ENCODE results near the gene TOP2A. TPM values are rescaled to one million over a fixed set of nuclear protein-coding genes. Genes with fewer than 3 reads are reported as not detected.

TOP2A gene
- total and polyA plus RNA-seq, 9 of the 15 experiments (the other 6 are each of a cell fraction or from before 2014, with no cell fraction given), result 133 to 347 (median 259) TPM

GRCh38 chr17:40437095-40437732, 19.5 kb upstream of the TOP2A start (continued):
- TF ChIP-seq E2F4 (CRISPR knock-in tag; IDR thresholded peaks at IDR 0.05; ENCODE audit: low read depth) (no peak), POLR2G (IDR thresholded peaks at IDR 0.05; ENCODE audit: low read depth, low read length) (no peak), ESRRB (CRISPR knock-in tag; IDR thresholded peaks at IDR 0.05; ENCODE audit: borderline replicate concordance) (no peak), TCF3 (CRISPR knock-in tag; IDR thresholded peaks at IDR 0.05) (peak; percentile 25; the same call in 1 of the 2 replicates), MTF1 (CRISPR knock-in tag; IDR thresholded peaks at IDR 0.05; ENCODE audit: borderline replicate concordance) (no peak), ZNF707 (CRISPR knock-in tag; conservative IDR thresholded peaks at IDR 0.05) (no peak), NFIC (IDR thresholded peaks at IDR 0.05) (peak; percentile 89), TRIM28 (IDR thresholded peaks at IDR 0.05) (no peak), ZKSCAN8 (CRISPR knock-in tag; IDR thresholded peaks at IDR 0.05) (peak; percentile 67; the same call in 1 of the 2 replicates), DEAF1 (CRISPR knock-in tag; IDR thresholded peaks at IDR 0.05) (no peak), CSDE1 (IDR thresholded peaks at IDR 0.05) (no peak), ZNF586 (CRISPR knock-in tag; conservative IDR thresholded peaks at IDR 0.05) (no peak), MAFG (tag; conservative IDR thresholded peaks at IDR 0.05) (no peak), FOSL1 (tag; conservative IDR thresholded peaks at IDR 0.05) (0 out of 2 replicates have a peak, but pooled peaks have one; percentile 12), CBFA2T2 (conservative IDR thresholded peaks at IDR 0.05) (peak; percentile 36; the same call in 1 of the 2 replicates), ETS1 (conservative IDR thresholded peaks at IDR 0.05; ENCODE audit: control insufficient read depth, low read depth, low read length) (peak; percentile 87), ZKSCAN3 (CRISPR knock-in tag; IDR thresholded peaks at IDR 0.05) (no peak), CC2D1A (IDR thresholded peaks at IDR 0.05) (no peak), ZNF639 (CRISPR knock-in tag; conservative IDR thresholded peaks at IDR 0.05 in 1 of 2, IDR thresholded peaks at IDR 0.05 in 1 of 2) (peak in 1 of 2 experiments; percentile 69; a peak in 1 of 4 replicates), PHF20 (IDR thresholded peaks at IDR 0.05; ENCODE audit: partially characterized antibody) (peak; percentile 65), ZNF644 (tag; IDR thresholded peaks at IDR 0.05; ENCODE audit: low read depth) (0 out of 2 replicates have a peak, but pooled peaks have one; percentile 58), ZNF76 (CRISPR knock-in tag; IDR thresholded peaks at IDR 0.05; ENCODE audit: borderline replicate concordance) (0 out of 2 replicates have a peak, but pooled peaks have one; percentile 47), PTBP1 (IDR thresholded peaks at IDR 0.05; ENCODE audit: low read depth, low read length) (peak; percentile 68; the same call in 1 of the 2 replicates), HDAC2 (IDR thresholded peaks at IDR 0.05) (peak; percentile 84; the same call in 1 of the 2 replicates)
